Breast epithelium (tissue), 3 donors: Measurements from ENCODE around the gene TEX22.

Source experiments
- POLR2A ChIP-seq: fragments of 450-650 bp; IDR thresholded peaks from one replicate; pipeline ENCODE4 v1.6.1; 2016; ENCODE audit warnings: antibody characterized with exemption, mild to moderate bottlenecking, moderate library complexity
- TF ChIP-seq, protein P1 (sequence below), 3 donors: fragments of 450-650 bp; IDR thresholded peaks; one replicate each; pipeline ENCODE4 v1.5.1; 2016 to 2017; ENCODE audit warnings: antibody characterized with exemption in 3 of 3, mild to moderate bottlenecking in 3 of 3, moderate library complexity in 3 of 3

DNA sequence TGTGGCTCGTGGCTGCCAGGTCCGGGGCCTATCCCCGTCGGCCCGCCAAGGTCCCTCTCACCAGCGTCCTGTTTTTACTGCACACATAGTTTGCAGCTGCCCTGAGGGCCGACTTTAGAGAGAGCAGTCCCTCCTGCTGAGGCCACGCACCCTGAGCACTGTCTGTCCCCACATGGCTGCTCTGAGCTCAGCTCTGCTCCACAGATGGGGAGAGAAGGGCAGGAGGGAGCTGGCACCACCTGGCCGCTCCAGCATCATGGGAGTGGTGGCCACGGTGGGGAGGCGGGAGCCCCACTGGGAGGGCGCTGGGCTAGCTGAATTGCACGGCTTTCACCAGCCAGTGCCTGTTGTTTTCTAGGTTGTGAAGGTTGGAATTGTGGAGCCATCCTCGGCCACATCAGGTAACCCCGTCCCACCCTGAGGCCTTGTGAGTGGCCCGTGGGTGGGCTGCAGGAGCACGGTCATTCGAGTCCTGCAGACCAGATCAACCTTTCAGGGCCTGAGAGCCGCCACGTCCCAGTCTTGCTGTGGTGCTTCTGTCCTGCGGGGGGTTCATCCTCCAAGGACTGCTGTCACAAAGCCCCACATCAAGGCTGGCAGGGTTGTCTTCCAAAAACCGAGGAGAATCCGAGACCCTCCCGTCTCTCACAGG lies 7.4 kb upstream of the TEX22 start:
- TF ChIP-seq POLR2A, result no peak
- TF ChIP-seq, protein P1, sequence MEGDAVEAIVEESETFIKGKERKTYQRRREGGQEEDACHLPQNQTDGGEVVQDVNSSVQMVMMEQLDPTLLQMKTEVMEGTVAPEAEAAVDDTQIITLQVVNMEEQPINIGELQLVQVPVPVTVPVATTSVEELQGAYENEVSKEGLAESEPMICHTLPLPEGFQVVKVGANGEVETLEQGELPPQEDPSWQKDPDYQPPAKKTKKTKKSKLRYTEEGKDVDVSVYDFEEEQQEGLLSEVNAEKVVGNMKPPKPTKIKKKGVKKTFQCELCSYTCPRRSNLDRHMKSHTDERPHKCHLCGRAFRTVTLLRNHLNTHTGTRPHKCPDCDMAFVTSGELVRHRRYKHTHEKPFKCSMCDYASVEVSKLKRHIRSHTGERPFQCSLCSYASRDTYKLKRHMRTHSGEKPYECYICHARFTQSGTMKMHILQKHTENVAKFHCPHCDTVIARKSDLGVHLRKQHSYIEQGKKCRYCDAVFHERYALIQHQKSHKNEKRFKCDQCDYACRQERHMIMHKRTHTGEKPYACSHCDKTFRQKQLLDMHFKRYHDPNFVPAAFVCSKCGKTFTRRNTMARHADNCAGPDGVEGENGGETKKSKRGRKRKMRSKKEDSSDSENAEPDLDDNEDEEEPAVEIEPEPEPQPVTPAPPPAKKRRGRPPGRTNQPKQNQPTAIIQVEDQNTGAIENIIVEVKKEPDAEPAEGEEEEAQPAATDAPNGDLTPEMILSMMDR (IDR thresholded peaks at IDR 0.05), result no peak
